B cell (primary cell): ENCODE measurements around the gene C21orf58. TPM values are rescaled to one million over a fixed set of nuclear protein-coding genes. Genes with fewer than 3 reads are reported as not detected.
"Not testable (repeated sequence)": the region's sequence is repeated elsewhere in the genome, so short reads cannot be mapped to it uniquely, and the experiment has no call there.

Source experiments
- ATAC-seq: fragments of 200-7000 bp; cut with Tn5 transposase; one replicate; pipeline ENCODE4 v1.10.0; 2021; ENCODE audit warnings: low read depth, mild to moderate bottlenecking, moderate number of reproducible peaks, moderate library complexity
- CTCF ChIA-PET: fragments of 350-600 bp; sonication (Branson Sonifier 250); formaldehyde crosslinking; loops from one replicate; lab custom pipeline; 2021; ENCODE audit warnings: antibody characterized with exemption, inconsistent platforms; lab: Charles Lee
- POLR2A ChIA-PET: fragments of 350-600 bp; sonication (Branson Sonifier 250); formaldehyde crosslinking; loops from one replicate; lab custom pipeline; 2021; ENCODE audit warnings: antibody characterized with exemption; lab: Charles Lee
- DNase-seq: peaks from one replicate; pipeline ENCODE4 v3.0.0; 2013
- H2AFZ ChIP-seq: 2 replicates; pipeline ENCODE4 v1.6.1; 2012; ENCODE audit warnings: mild to moderate bottlenecking, low read depth, low read length; ENCODE audit not compliant: insufficient read depth, poor library complexity, severe bottlenecking
- H3K27ac ChIP-seq, 2 donors: 1 replicate in 1 of 2; 2 replicates in 1 of 2; pipeline ENCODE4 v1.5.1; 2012 to 2013; ENCODE audit warnings: low read length in 2 of 2, mild to moderate bottlenecking in 2 of 2, moderate library complexity in 1 of 2
- H3K27me3 ChIP-seq, 4 experiments: fragments of 200-600 bp in 1 of 4; sonication (generic) in 1 of 4; replicated peaks in 1 of 4; 1 replicate in 2 of 4; 2 replicates in 2 of 4; pipeline versions ENCODE4 v1.6.1 to v1.7.0; 2013 to 2016; ENCODE audit warnings: low read length in 3 of 4, mild to moderate bottlenecking in 2 of 4, mixed read lengths in 1 of 4, moderate library complexity in 1 of 4; ENCODE audit not compliant: insufficient read depth in 4 of 4, control insufficient read depth in 3 of 4; ENCODE audit errors: control extremely low read depth in 1 of 4
- H3K36me3 ChIP-seq, 2 experiments: replicated peaks in 1 of 2; 1 replicate in 1 of 2; 2 replicates in 1 of 2; pipeline versions ENCODE4 v1.6.1 to v1.7.1; 2013; ENCODE audit warnings: low read length in 1 of 2; ENCODE audit not compliant: insufficient read depth in 2 of 2, control insufficient read depth in 1 of 2; ENCODE audit errors: control extremely low read depth in 1 of 2, extremely low read depth in 1 of 2
- H3K4me1 ChIP-seq, 2 donors: fragments of 200-600 bp in 1 of 2; sonication (generic) in 1 of 2; 1 replicate in 1 of 2; 2 replicates in 1 of 2; pipeline versions ENCODE4 v1.5.1 to v1.6.1; 2013 to 2017; ENCODE audit warnings: low read length in 2 of 2; ENCODE audit not compliant: control insufficient read depth in 2 of 2, insufficient read depth in 2 of 2
- H3K4me2 ChIP-seq: replicated peaks from 2 replicates; pipeline ENCODE3; 2012; ENCODE audit warnings: mild to moderate bottlenecking, low read depth, low read length; ENCODE audit not compliant: poor library complexity, severe bottlenecking
- H3K4me3 ChIP-seq, 5 experiments: fragments of 200-600 bp in 1 of 5; sonication (generic) in 1 of 5; 1 replicate in 3 of 5; 2 replicates in 2 of 5; pipeline versions ENCODE4 v1.5.1 to v1.7.0; 2011 to 2016; ENCODE audit warnings: low read length in 4 of 5, mild to moderate bottlenecking in 4 of 5, low read depth in 2 of 5, control low read depth in 1 of 5, moderate library complexity in 1 of 5; ENCODE audit not compliant: insufficient read depth in 1 of 5; ENCODE audit errors: control extremely low read depth in 1 of 5, extremely low read depth in 1 of 5
- H3K79me2 ChIP-seq: fragments of 200-600 bp; sonication (generic); one replicate; pipeline ENCODE4 v1.6.0; 2016; ENCODE audit warnings: low read length; ENCODE audit not compliant: control insufficient read depth, insufficient read depth
- H3K9ac ChIP-seq: fragments of 200-600 bp; sonication (generic); 2 replicates; pipeline ENCODE4 v1.6.1; 2017; ENCODE audit warnings: mild to moderate bottlenecking, low read length, moderate library complexity
- H3K9me3 ChIP-seq, 3 donors: one replicate each; pipeline versions ENCODE4 v1.6.1 to v1.7.1; 2013; ENCODE audit warnings: low read length in 2 of 3; ENCODE audit not compliant: control insufficient read depth in 2 of 3, insufficient read depth in 1 of 3; ENCODE audit errors: control extremely low read depth in 1 of 3
- H4K20me1 ChIP-seq: 2 replicates; pipeline ENCODE4 v1.6.0; 2012; ENCODE audit warnings: mild to moderate bottlenecking, low read length; ENCODE audit not compliant: insufficient read depth, control insufficient read depth, poor library complexity, severe bottlenecking
- H3K27ac Mint-ChIP-seq: one replicate; pipeline ENCODE4 v1.8.0; 2021; ENCODE audit warnings: mixed read lengths
- H3K27me3 Mint-ChIP-seq: one replicate; pipeline ENCODE4 v1.8.0; 2021; ENCODE audit warnings: mixed read lengths
- H3K4me1 Mint-ChIP-seq: one replicate; pipeline ENCODE4 v1.8.0; 2021; ENCODE audit warnings: mixed read lengths
- H3K4me3 Mint-ChIP-seq: one replicate; pipeline ENCODE4 v1.8.0; 2021; ENCODE audit warnings: mixed read lengths
- H3K9me3 Mint-ChIP-seq: one replicate; pipeline ENCODE4 v1.8.0; 2022; ENCODE audit warnings: mixed read lengths; ENCODE audit not compliant: insufficient read depth
- CTCF ChIP-seq: fragments of 200-600 bp; IDR thresholded peaks from one replicate; pipeline ENCODE4 v1.8.0; 2022; ENCODE audit warnings: antibody characterized with exemption, mild to moderate bottlenecking
- EZH2 ChIP-seq: IDR thresholded peaks from 2 replicates; pipeline ENCODE4 v1.6.1; 2012; ENCODE audit warnings: borderline replicate concordance, low read depth, mild to moderate bottlenecking, moderate library complexity, low read length; ENCODE audit not compliant: insufficient read depth, poor library complexity, severe bottlenecking
- WGBS: methylation state at CpG from one replicate; pipeline ENCODE4 v1.1.5; 2013; ENCODE audit warnings: missing lambda C conversion rate; ENCODE audit not compliant: insufficient coverage; 5-methylcytosine and 5-hydroxymethylcytosine counted together
- intact Hi-C: fragments of 100-400 bp; cut with micrococcal nuclease; formaldehyde crosslinking; loops from one replicate; pipeline ENCODE4 v1.10.0; 2022
- polyA plus RNA-seq: library from polyadenylated mRNA; depleted of rRNA; stranded (reverse); fragments of >200 nt; gene quantifications from 2 replicates; pipeline ENCODE4 v1.2.3, GENCODE V29; 2012
- total RNA-seq, 2 donors: library from RNA; stranded (reverse); fragments of 120-200 nt in 1 of 2; gene quantifications; 1 replicate in 1 of 2; 2 replicates in 1 of 2; pipeline versions ENCODE4 v1.2.3 to v1.2.4, GENCODE V29; 2013 to 2022

The C21orf58 gene
- total and polyA plus RNA-seq, 2 donors (not counting 1 experiment from before 2014, with no cell fraction given): 6.3 to 9.5 TPM

GRCh38 chr21:46311568-46311967 lies 12.1 kb downstream of the C21orf58 start:
- H3K79me2 ChIP-seq: no peaks in the 10 kb centered on the region
- H3K4me1 ChIP-seq: no peaks in the 10 kb centered on the region
- Mint-ChIP-seq H3K4me3 (no peak overlapping the region), H3K4me1 (no peaks in the 10 kb centered on the region), H3K9me3 (no peaks in the 10 kb centered on the region), H3K27ac (no peak overlapping the region), H3K27me3 (no peaks in the 10 kb centered on the region)
- no peaks in the 10 kb centered on the region for H3K27me3 ChIP-seq
- ATAC-seq: no peak
- no peaks in the 10 kb centered on the region for H4K20me1 ChIP-seq
- intact Hi-C loops: no loop called here
- H3K27ac ChIP-seq: no peak overlapping the region
- no peak overlapping the region for H3K4me3 ChIP-seq
- TF ChIP-seq EZH2: no peak
- TF ChIP-seq CTCF: no peak
- H3K9ac ChIP-seq: no peak overlapping the region
- POLR2A ChIA-PET: no interaction called here
- H3K36me3 ChIP-seq: no peaks in the 10 kb centered on the region
- CTCF ChIA-PET: no interaction called here
- H2AFZ ChIP-seq: no peak overlapping the region
- DNase-seq: no peak
- no peaks in the 10 kb centered on the region for H3K9me3 ChIP-seq
- no peak overlapping the region for H3K4me2 ChIP-seq

- ATAC-seq, H3K4me3 Mint-ChIP-seq, CTCF ChIA-PET, H3K4me1 ChIP-seq, intact Hi-C loops, H3K27me3 Mint-ChIP-seq, H3K79me2 ChIP-seq, H3K4me2 ChIP-seq, H3K27ac ChIP-seq, POLR2A ChIA-PET, H3K9me3 ChIP-seq, H3K4me1 Mint-ChIP-seq, H3K27ac Mint-ChIP-seq, H4K20me1 ChIP-seq, H3K36me3 ChIP-seq, DNase-seq, H3K9ac ChIP-seq, H3K9me3 Mint-ChIP-seq, H2AFZ ChIP-seq, H3K27me3 ChIP-seq, H3K4me3 ChIP-seq: not testable (repeated sequence)
- WGBS: 100% methylated on average over 4 of the region's 8 CpGs
Measured at GRCh38 chr21:46310260-46310659, 13.4 kb downstream of the C21orf58 start.
